ENCODE measurements around the gene SUCLA2. TPM values are rescaled to one million over a fixed set of nuclear protein-coding genes. Genes with fewer than 3 reads are reported as not detected.

SUCLA2 gene
- total and polyA plus RNA-seq, 2 experiments from 2014 or later, result 56.9 to 60.6 TPM

DNA sequence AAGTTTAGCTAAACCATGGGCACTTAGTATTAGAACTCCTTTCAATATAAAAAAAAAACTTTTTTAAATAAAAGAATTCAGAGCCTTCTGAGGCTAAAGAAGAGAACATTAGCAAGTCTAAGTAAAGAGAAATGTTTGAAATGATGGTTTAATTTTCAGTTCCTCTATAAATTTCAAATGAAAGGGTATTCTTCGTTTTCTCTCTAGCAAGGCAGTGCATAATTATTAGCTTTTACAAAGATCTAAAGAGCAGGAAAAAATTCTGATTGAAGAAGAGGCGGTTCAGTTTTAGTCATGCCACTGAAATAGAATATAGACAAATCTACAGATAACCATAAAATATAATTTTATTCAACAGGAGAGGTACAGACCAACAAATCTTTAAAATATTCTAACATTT, 18.0 kb downstream of the SUCLA2 start:
- H3K9me2 ChIP-seq (replicated peaks; ENCODE audit: insufficient read depth), result no peaks in the 10 kb centered on the region
- peaks cover 9% of the 10 kb centered on the region for H3K79me2 ChIP-seq
- DNase-seq (ENCODE audit: low spot score), result no peak
- no peak overlapping the region for H2AFZ ChIP-seq
- no peak overlapping the region for H3K27ac ChIP-seq
- no peak overlapping the region for H3K4me3 ChIP-seq
- WGBS (ENCODE audit: low lambda C conversion rate, missing lambda C conversion rate), result 100% methylated on average over 2 of the region's 2 CpGs
- H3K9me3 ChIP-seq (ENCODE audit: low read depth), result peaks cover under 1% of the 10 kb centered on the region
- no peak for TF ChIP-seq EZH2phosphoT487 (IDR thresholded peaks at IDR 0.05; ENCODE audit: low read depth, severe bottlenecking, unreplicated experiment)
- TF ChIP-seq EZH2 (IDR thresholded peaks at IDR 0.05; ENCODE audit: borderline replicate concordance), result no peak
- TF ChIP-seq, protein P1, sequence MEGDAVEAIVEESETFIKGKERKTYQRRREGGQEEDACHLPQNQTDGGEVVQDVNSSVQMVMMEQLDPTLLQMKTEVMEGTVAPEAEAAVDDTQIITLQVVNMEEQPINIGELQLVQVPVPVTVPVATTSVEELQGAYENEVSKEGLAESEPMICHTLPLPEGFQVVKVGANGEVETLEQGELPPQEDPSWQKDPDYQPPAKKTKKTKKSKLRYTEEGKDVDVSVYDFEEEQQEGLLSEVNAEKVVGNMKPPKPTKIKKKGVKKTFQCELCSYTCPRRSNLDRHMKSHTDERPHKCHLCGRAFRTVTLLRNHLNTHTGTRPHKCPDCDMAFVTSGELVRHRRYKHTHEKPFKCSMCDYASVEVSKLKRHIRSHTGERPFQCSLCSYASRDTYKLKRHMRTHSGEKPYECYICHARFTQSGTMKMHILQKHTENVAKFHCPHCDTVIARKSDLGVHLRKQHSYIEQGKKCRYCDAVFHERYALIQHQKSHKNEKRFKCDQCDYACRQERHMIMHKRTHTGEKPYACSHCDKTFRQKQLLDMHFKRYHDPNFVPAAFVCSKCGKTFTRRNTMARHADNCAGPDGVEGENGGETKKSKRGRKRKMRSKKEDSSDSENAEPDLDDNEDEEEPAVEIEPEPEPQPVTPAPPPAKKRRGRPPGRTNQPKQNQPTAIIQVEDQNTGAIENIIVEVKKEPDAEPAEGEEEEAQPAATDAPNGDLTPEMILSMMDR (IDR thresholded peaks at IDR 0.05; ENCODE audit: poor library complexity), result no peak
- H3K27me3 ChIP-seq, result no peaks in the 10 kb centered on the region
- H3K36me3 ChIP-seq (replicated peaks; ENCODE audit: insufficient read depth, low read depth), result no peaks in the 10 kb centered on the region
- no peak overlapping the region for H3K4me2 ChIP-seq
- H4K20me1 ChIP-seq (ENCODE audit: insufficient read depth, poor library complexity, severe bottlenecking), result no peaks in the 10 kb centered on the region
- H3K4me1 ChIP-seq (ENCODE audit: insufficient read depth), result no peaks in the 10 kb centered on the region

DNA sequence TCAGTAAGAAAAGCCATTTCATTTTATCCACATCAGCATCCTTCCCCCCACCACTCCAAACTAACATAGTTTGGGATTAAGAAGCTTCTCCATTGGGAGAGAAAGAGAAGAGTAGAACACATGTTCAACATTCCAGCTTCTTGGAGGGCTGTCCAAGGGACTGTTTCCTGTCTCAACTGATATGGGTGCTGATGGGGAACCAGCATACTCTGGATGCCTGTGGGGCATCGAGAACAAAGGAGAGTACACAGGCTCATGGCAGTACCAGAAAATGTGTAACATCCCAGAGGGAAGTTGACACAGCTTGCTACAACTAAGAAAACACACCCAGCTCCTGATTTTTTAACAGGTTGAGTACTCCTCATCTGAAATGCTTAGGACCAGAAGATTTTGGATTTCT, 24.7 kb downstream of the SUCLA2 start:
- H3K27me3 ChIP-seq, result no peaks in the 10 kb centered on the region
- H3K36me3 ChIP-seq (replicated peaks; ENCODE audit: insufficient read depth, low read depth), result peaks cover 5% of the 10 kb centered on the region
- peaks cover 4% of the 10 kb centered on the region for H3K9me3 ChIP-seq (ENCODE audit: low read depth)
- H4K20me1 ChIP-seq (ENCODE audit: insufficient read depth, poor library complexity, severe bottlenecking), result no peaks in the 10 kb centered on the region
- no peaks in the 10 kb centered on the region for H3K9me2 ChIP-seq (replicated peaks; ENCODE audit: insufficient read depth)
- DNase-seq (ENCODE audit: low spot score), result no peak
- no peak overlapping the region for H3K4me2 ChIP-seq
- H3K4me1 ChIP-seq (ENCODE audit: insufficient read depth), result no peaks in the 10 kb centered on the region
- H2AFZ ChIP-seq, result no peak overlapping the region
- TF ChIP-seq EZH2phosphoT487 (IDR thresholded peaks at IDR 0.05; ENCODE audit: low read depth, severe bottlenecking, unreplicated experiment), result no peak
- no peak overlapping the region for H3K27ac ChIP-seq
- no peak overlapping the region for H3K4me3 ChIP-seq
- H3K79me2 ChIP-seq, result peaks cover 23% of the 10 kb centered on the region
- 96% methylated on average over 1 of the region's 1 CpG for WGBS (ENCODE audit: low lambda C conversion rate, missing lambda C conversion rate)

GRCh38 chr13:47964863-47965262, 36.2 kb downstream of the SUCLA2 start:
- no peak overlapping the region for H3K27ac ChIP-seq
- no peaks in the 10 kb centered on the region for H3K4me1 ChIP-seq (ENCODE audit: insufficient read depth)
- H3K36me3 ChIP-seq (replicated peaks; ENCODE audit: insufficient read depth, low read depth), result peaks cover 5% of the 10 kb centered on the region
- no peak overlapping the region for H3K4me2 ChIP-seq
- H2AFZ ChIP-seq, result no peak overlapping the region
- H3K9me3 ChIP-seq (ENCODE audit: low read depth), result peaks cover 10% of the 10 kb centered on the region
- TF ChIP-seq, protein P1 (IDR thresholded peaks at IDR 0.05; ENCODE audit: poor library complexity), result no peak
- TF ChIP-seq EZH2phosphoT487 (IDR thresholded peaks at IDR 0.05; ENCODE audit: low read depth, severe bottlenecking, unreplicated experiment) (no peak), EZH2 (IDR thresholded peaks at IDR 0.05; ENCODE audit: borderline replicate concordance) (no peak)
- no peaks in the 10 kb centered on the region for H3K27me3 ChIP-seq
- no peaks in the 10 kb centered on the region for H4K20me1 ChIP-seq (ENCODE audit: insufficient read depth, poor library complexity, severe bottlenecking)
- H3K79me2 ChIP-seq, result no peaks in the 10 kb centered on the region
- H3K9me2 ChIP-seq (replicated peaks; ENCODE audit: insufficient read depth), result no peaks in the 10 kb centered on the region
- 98% methylated on average over 3 of the region's 3 CpGs for WGBS (ENCODE audit: low lambda C conversion rate, missing lambda C conversion rate)
- no peak for DNase-seq (ENCODE audit: low spot score)
- H3K4me3 ChIP-seq, result no peak overlapping the region

DNA sequence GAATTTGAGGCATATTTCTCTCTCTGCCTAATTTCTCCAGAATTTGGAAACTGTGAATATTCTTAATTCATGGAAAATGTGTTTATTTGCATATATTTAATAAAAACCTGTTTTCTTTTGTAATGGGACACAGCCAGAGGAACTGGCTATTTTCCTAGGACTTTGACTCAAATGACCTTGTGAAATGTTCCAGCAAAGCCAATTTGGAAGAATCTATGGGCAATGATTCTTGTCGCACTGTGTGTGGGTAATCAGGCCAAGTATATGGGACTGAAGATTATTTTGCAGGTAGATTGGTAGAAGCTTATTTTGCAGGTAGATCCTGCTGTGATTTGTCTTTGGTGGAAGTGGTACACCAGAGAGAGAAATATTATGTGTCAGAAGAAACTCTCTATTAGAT, 38.8 kb downstream of the SUCLA2 start:
- Histone ChIP-seq H3K27me3 (no peaks in the 10 kb centered on the region), H3K79me2 (no peaks in the 10 kb centered on the region), H3K27ac (no peak overlapping the region), H3K9me3 (ENCODE audit: low read depth) (peaks cover 17% of the 10 kb centered on the region), H3K4me1 (ENCODE audit: insufficient read depth) (no peaks in the 10 kb centered on the region), H2AFZ (no peak overlapping the region), H4K20me1 (ENCODE audit: insufficient read depth, poor library complexity, severe bottlenecking) (no peaks in the 10 kb centered on the region), H3K9me2 (replicated peaks; ENCODE audit: insufficient read depth) (no peaks in the 10 kb centered on the region), H3K4me3 (no peak overlapping the region), H3K36me3 (replicated peaks; ENCODE audit: insufficient read depth, low read depth) (peaks cover 7% of the 10 kb centered on the region), H3K4me2 (no peak overlapping the region)
- WGBS (ENCODE audit: low lambda C conversion rate, missing lambda C conversion rate), result 100% methylated on average over 1 of the region's 1 CpG
- no peak for TF ChIP-seq EZH2phosphoT487 (IDR thresholded peaks at IDR 0.05; ENCODE audit: low read depth, severe bottlenecking, unreplicated experiment)
- TF ChIP-seq, protein P1 (IDR thresholded peaks at IDR 0.05; ENCODE audit: poor library complexity), result no peak
- TF ChIP-seq EZH2 (IDR thresholded peaks at IDR 0.05; ENCODE audit: borderline replicate concordance), result no peak
- no peak for DNase-seq (ENCODE audit: low spot score)

All from hepatocyte (in vitro differentiated cells).